ENCODE results near the gene NUTM1. TPM values are rescaled to one million over a fixed set of nuclear protein-coding genes. Genes with fewer than 3 reads are reported as not detected.
"Not testable (repeated sequence)": the region's sequence is repeated elsewhere in the genome, so short reads cannot be mapped to it uniquely, and the experiment has no call there.

The NUTM1 gene
- total RNA-seq, 4 donors from 2014 or later = not detected

GRCh38 chr15:34389594-34390086, 46.5 kb downstream of the NUTM1 start:
- H3K4me1 ChIP-seq; H3K27me3 ChIP-seq; H3K9me3 ChIP-seq; H3K27ac ChIP-seq; intact Hi-C loops (cut with DNase I); H3K4me3 ChIP-seq; H3K36me3 ChIP-seq; DNase-seq: not testable (repeated sequence)
- no CpG with 5 or more reads among the region's 16 CpGs for WGBS, 2 donors

- H3K27me3 ChIP-seq; H3K9me3 ChIP-seq; H3K27ac ChIP-seq; H3K4me3 ChIP-seq; DNase-seq; H3K36me3 ChIP-seq; H3K4me1 ChIP-seq; intact Hi-C loops (cut with DNase I): not testable (repeated sequence)
- WGBS, 2 donors = no CpG with 5 or more reads among the region's 2 CpGs
Observed at GRCh38 chr15:34392981-34393380, 49.9 kb downstream of the NUTM1 start.

GRCh38 chr15:34397637-34398259, 54.6 kb downstream of the NUTM1 start:
- intact Hi-C loops (cut with DNase I); DNase-seq; H3K36me3 ChIP-seq; H3K4me1 ChIP-seq; H3K9me3 ChIP-seq; H3K27ac ChIP-seq; H3K4me3 ChIP-seq; H3K27me3 ChIP-seq: not testable (repeated sequence)
- WGBS, 2 donors = no CpG with 5 or more reads among the region's 6 CpGs

GRCh38 chr15:34403160-34403598, 60.1 kb downstream of the NUTM1 start:
- H3K4me3 ChIP-seq; H3K27me3 ChIP-seq; H3K27ac ChIP-seq; DNase-seq; H3K36me3 ChIP-seq; H3K4me1 ChIP-seq; H3K9me3 ChIP-seq; intact Hi-C loops (cut with DNase I): not testable (repeated sequence)
- 81% methylated on average over 2 of the region's 4 CpGs for WGBS, 2 donors

- H3K36me3 ChIP-seq; H3K9me3 ChIP-seq; intact Hi-C loops (cut with DNase I); H3K27me3 ChIP-seq; H3K4me1 ChIP-seq; DNase-seq; H3K4me3 ChIP-seq; H3K27ac ChIP-seq: not testable (repeated sequence)
- no CpG with 5 or more reads among the region's 3 CpGs for WGBS, 2 donors
Observed at GRCh38 chr15:34403899-34404298, 60.8 kb downstream of the NUTM1 start.

Small RNAs within 50 kb of the gene (small RNA-seq; reads per million reads assigned to genes)
- 0 reads per million in 4 donors for gene MIR1233-1
- gene RF00019 = 0 reads per million in 4 donors

Other genes starting within 250 kb of the NUTM1 start
- 10 to 100 TPM; 18.9 to 62.1 (median 36.1) TPM for gene EMC7, start 241.5 kb upstream of the NUTM1 start, total RNA-seq
- 1 to 10 TPM in 2 of 4 donors, under 1 TPM in 2; 0.70 to 1.7 (median 0.98) TPM for gene PGBD4, start 241.2 kb upstream of the NUTM1 start, total RNA-seq
- 10 to 100 TPM; 35.8 to 96.2 (median 74.3) TPM for gene KATNBL1, start 133.2 kb upstream of the NUTM1 start, total RNA-seq
- gene EMC4, start 118.3 kb upstream of the NUTM1 start, total RNA-seq = 100 to 1,000 TPM; 114 to 154 (median 139) TPM
- gene SLC12A6, start 5.5 kb upstream of the NUTM1 start, total RNA-seq = 10 to 100 TPM; 33.0 to 70.3 (median 49.5) TPM
- 100 to 1,000 TPM; 132 to 213 (median 176) TPM for gene NOP10, start 179 bp upstream of the NUTM1 start, total RNA-seq
- 10 to 100 TPM; 11.8 to 40.2 (median 32.6) TPM for gene LPCAT4, start 23.9 kb downstream of the NUTM1 start, total RNA-seq
- gene GOLGA8A, start 94.5 kb downstream of the NUTM1 start, total RNA-seq = 10 to 100 TPM in 3 of 4 donors, 1 to 10 TPM in 1; 5.8 to 55.9 (median 18.6) TPM
- 100 to 1,000 TPM in 1 of 4 donors, 10 to 100 TPM in 2, 1 to 10 TPM in 1; 3.4 to 105 (median 33.7) TPM for gene GOLGA8B, start 240.3 kb downstream of the NUTM1 start, total RNA-seq